ENCODE results near the gene KLHL17. TPM values are rescaled to one million over a fixed set of nuclear protein-coding genes. Genes with fewer than 3 reads are reported as not detected.
A peak's percentile ranks its signal among the peaks of the same experiment; 100 is the strongest.

The KLHL17 gene
- total and polyA plus RNA-seq, 9 of the 15 experiments (the other 6 are each of a cell fraction or from before 2014, with no cell fraction given), result 0.14 to 84.8 (median 13.0) TPM

DNA sequence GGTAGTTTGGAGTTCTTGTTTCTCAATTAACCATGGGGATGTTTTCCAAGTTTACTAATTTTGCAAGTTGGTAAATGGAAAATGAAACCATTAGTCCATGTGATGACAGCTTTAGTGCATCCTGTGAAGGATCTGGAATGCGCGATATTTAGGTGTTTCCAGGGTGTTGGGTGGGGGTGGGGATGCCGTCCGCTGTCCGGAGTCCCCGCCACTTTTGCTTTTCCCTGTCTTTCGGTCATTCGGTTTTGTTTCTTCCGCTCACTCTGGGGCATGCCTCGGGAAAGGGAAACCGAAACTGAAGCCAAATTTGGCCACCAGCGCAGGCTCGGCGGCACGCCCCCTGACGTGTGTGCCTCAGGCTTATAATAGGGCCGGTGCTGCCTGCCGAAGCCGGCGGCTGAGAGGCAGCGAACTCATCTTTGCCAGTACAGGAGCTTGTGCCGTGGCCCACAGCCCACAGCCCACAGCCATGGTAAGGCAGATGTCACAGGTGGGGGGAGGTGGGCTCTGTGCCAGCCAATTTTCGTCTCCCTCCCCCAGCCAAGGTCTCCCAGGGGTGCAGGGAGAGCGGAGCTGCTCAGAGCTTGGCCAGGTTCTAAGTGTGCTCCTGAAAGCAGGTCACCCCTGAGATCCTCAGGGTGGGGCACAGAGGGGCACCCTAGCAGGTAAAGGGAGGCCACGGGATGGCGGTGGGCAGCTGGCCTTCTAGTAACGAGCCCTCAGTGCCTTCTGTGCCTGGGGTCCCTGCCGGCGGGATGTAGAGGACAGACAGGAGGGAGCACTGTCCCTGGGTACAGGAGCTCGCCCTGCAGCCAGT lies 52.9 kb downstream of the KLHL17 start, which contains the start of gene ISG15 (continued):
- TF ChIP-seq CLOCK (CRISPR knock-in tag; IDR thresholded peaks at IDR 0.05; ENCODE audit: borderline replicate concordance) (no peak), TAF1 (IDR thresholded peaks at IDR 0.05; ENCODE audit: control insufficient read depth, extremely low read depth, insufficient read depth, low read length, severe bottlenecking) (peak; percentile 37), KAT7 (CRISPR knock-in tag; IDR thresholded peaks at IDR 0.05; ENCODE audit: borderline replicate concordance) (peak; percentile 50; the same call in 1 of the 2 replicates), SP1 (CRISPR knock-in tag; IDR thresholded peaks at IDR 0.05) (peak; percentile 77; the same call in 1 of the 2 replicates), RBM34 (IDR thresholded peaks at IDR 0.05; ENCODE audit: borderline replicate concordance, insufficient read depth, low read length) (no peak), MXI1 (IDR thresholded peaks at IDR 0.05; ENCODE audit: low read depth, low read length) (peak; percentile 93), ZNF165 (CRISPR knock-in tag; IDR thresholded peaks at IDR 0.05; ENCODE audit: borderline replicate concordance) (no peak), PHF8 (IDR thresholded peaks at IDR 0.05; ENCODE audit: borderline replicate concordance, low read length) (peak; percentile 78; the same call in 1 of the 2 replicates), RAD51 (IDR thresholded peaks at IDR 0.05; ENCODE audit: borderline replicate concordance, low read depth) (peak; percentile 23; the same call in 1 of the 2 replicates), PPARD (CRISPR knock-in tag; IDR thresholded peaks at IDR 0.05) (no peak), DMBX1 (CRISPR knock-in tag; IDR thresholded peaks at IDR 0.05; ENCODE audit: borderline replicate concordance) (peak; percentile 29; the same call in 1 of the 2 replicates), SIRT6 (IDR thresholded peaks at IDR 0.05; ENCODE audit: low read depth, low read length) (no peak), CHD2 (IDR thresholded peaks at IDR 0.05; ENCODE audit: low read depth, low read length) (peak; percentile 61; the same call in 1 of the 2 replicates), NRF1 (conservative IDR thresholded peaks at IDR 0.05 in 1 of 2, IDR thresholded peaks at IDR 0.05 in 1 of 2) (peak; percentile 92 to 93), HDAC1 (IDR thresholded peaks at IDR 0.05) (peak in 1 of 2 experiments; percentile 97; a peak in 2 of 4 replicates), ZNF778 (CRISPR knock-in tag; IDR thresholded peaks at IDR 0.05) (no peak), GATA2 (CRISPR knock-in tag; IDR thresholded peaks at IDR 0.05) (no peak), MAFK (IDR thresholded peaks at IDR 0.05; ENCODE audit: low read length) (no peak), HLTF (IDR thresholded peaks at IDR 0.05) (no peak), JUND (IDR thresholded peaks at IDR 0.05; ENCODE audit: borderline replicate concordance, low read depth, low read length) (peak; percentile 51; the same call in 1 of the 2 replicates), JUND (tag; IDR thresholded peaks at IDR 0.05; ENCODE audit: borderline replicate concordance, low read depth, low read length) (no peak; the same call in 2 of the 3 replicates), NCOA6 (IDR thresholded peaks at IDR 0.05) (no peak)
- TF ChIP-seq, protein P1, sequence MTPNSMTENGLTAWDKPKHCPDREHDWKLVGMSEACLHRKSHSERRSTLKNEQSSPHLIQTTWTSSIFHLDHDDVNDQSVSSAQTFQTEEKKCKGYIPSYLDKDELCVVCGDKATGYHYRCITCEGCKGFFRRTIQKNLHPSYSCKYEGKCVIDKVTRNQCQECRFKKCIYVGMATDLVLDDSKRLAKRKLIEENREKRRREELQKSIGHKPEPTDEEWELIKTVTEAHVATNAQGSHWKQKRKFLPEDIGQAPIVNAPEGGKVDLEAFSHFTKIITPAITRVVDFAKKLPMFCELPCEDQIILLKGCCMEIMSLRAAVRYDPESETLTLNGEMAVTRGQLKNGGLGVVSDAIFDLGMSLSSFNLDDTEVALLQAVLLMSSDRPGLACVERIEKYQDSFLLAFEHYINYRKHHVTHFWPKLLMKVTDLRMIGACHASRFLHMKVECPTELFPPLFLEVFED (CRISPR knock-in tag; conservative IDR thresholded peaks at IDR 0.05), result no peak
